GM15510 (cell line): ENCODE results near the gene NUP93.
A peak's percentile ranks its signal among the peaks of the same experiment; 100 is the strongest.

Experiments used
- POLR2A ChIP-seq: IDR thresholded peaks from 3 replicates; pipeline ENCODE4 v1.6.1; 2011; ENCODE audit warnings: borderline replicate concordance; ENCODE audit not compliant: insufficient read length; ENCODE audit errors: extremely low read depth

NUP93 gene

DNA sequence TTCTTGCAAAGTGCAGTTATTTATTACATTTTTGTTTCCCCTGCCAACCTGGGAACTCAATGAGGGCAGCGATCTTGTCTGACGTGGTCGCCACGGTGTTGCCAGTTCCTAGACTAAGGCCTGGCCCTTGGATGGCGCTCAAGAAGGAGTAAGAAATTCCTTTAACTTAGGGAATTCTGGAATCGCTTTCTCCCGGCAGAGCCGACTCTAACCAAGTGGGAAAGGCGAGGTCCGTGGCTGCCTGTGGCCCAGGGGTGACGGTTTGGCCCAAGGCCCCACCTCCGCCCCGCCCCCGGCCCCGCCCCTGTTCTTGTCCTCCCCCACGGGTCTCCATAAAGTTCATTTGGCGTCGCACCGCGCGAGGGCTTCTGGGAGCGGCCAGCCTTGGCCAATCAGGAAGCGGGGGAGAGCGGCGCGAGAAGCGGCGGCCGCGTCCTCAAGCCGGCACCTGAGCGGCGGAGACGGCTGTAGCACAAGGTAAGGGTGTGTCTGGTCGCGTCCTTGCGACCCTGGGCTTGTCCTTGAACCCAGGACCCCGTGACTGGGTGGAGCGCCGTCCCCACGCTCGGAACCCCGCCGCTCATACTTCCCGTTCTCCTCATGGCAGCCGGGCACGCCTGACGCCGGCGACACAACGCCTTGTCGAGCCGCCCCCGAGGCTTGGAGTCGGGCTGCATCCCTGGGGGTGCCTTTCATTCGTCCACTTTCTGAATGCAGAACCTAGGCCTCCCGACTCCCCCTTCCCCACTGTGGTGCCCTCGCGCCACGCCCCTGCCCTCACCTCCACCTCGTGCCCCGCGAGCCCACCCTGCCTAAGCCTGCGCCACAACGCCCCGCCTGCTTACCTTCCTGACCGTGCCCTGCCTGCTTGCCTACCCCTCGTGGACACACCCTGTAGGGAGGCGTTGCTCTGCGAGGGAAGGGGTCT is at the start of gene NUP93:
Gene NUP93 (plus strand): TSS at position 395 of the 928 bp plus-strand sequence. CDS start 18,119 bp downstream, outside the sequence.
- TF ChIP-seq POLR2A = peak; percentile 85

- TF ChIP-seq POLR2A = peak; percentile 86
Measured at GRCh38 chr16:56681939-56682702, 47.8 kb upstream of the NUP93 start, which contains the start of gene MT1X. MT1X (plus strand) TSS chr16:56682470; CDS start chr16:56682541, 71 bp downstream.

GRCh38 chr16:56682703-56683397 is 47.1 kb upstream of the NUP93 start:
- no peak for TF ChIP-seq POLR2A

- no peak for TF ChIP-seq POLR2A
Measured at GRCh38 chr16:56683424-56684172, 46.3 kb upstream of the NUP93 start.

DNA sequence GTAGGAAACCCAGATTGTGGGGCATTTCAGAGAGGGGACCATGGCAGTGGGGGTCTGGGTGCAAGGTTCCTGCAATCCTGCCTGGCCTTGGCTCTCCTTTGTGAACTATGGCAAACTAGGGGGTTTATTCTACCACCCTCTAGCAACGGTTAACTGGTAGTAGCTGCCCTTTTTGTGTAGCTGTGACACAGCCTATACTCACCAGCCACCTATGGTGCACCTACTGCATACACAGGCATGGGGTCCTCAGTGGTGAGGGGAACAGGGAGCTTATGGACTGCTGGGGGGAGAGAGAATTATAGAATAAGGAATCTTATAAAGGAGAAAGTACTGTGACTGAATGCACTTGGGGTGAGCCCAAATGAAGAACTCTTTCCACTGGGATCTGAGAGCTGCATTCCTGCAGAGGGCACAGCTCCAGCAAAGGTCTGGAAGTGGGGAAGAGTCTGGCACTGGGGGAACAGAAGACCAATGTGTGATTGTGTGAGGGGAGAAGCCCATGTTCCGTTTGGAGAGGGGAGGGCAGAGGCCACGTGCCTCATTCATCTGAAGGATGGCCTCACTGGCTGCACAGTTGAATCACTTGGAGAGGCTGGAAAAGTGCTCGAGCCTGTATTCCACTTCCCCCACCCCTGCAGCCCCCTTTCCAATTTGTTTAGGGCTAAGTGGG is 45.5 kb upstream of the NUP93 start:
- no peak for TF ChIP-seq POLR2A

DNA sequence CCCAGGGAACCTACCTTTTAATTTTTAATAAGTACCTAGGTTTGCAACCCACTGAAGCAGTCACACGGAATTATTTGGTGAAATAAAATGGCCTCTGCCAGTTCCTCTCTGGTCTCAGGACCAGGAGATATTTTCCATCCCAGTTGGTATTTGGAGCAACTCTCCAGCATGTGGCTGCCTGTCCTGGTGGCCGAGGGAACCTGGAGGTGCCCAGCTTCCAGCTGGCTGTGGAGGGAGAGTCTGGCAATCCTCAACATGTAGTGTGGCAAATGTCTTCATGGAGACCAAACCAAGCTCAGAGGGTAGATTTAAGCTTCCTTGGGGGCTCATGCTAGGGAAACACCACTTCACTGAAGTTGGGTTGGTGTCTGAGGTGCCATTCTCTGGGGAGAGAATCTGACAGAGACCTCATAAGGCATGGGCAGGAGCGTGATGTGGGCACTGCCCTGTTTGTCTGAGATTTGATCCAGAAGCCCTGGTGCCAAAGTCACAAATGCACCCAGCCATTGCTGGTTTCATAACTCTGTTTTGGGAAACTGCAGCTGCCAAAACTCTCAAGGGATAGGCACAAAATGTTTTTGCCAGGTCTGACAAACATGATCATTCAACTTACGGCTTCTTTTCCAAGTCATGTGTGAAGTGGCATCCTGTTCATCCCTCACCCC is 44.9 kb upstream of the NUP93 start:
- TF ChIP-seq POLR2A = no peak

GRCh38 chr16:56686758-56687157 is 43.2 kb upstream of the NUP93 start:
- no peak for TF ChIP-seq POLR2A

- no peak for TF ChIP-seq POLR2A
Measured at GRCh38 chr16:56688762-56689161, 41.2 kb upstream of the NUP93 start.

DNA sequence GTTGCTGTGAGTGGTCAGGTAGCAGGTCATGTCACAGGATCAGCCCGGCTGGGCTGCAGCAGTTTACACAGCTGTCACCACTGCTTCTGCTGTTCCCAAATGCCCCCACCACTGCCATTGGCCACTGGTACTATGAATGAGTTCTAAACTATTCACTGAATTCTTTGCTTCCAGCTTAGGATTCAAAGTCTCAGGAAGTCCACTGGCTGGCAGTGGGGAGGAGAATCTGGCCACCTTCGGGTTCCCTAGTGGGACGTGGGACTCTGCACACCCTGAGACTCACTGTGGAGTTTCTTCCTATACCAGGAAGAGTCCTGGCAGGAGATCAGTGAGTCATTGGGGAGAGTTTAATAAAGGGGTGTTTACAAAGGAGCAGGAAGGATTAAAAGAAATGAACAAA is 40.8 kb upstream of the NUP93 start:
- TF ChIP-seq POLR2A = no peak

DNA sequence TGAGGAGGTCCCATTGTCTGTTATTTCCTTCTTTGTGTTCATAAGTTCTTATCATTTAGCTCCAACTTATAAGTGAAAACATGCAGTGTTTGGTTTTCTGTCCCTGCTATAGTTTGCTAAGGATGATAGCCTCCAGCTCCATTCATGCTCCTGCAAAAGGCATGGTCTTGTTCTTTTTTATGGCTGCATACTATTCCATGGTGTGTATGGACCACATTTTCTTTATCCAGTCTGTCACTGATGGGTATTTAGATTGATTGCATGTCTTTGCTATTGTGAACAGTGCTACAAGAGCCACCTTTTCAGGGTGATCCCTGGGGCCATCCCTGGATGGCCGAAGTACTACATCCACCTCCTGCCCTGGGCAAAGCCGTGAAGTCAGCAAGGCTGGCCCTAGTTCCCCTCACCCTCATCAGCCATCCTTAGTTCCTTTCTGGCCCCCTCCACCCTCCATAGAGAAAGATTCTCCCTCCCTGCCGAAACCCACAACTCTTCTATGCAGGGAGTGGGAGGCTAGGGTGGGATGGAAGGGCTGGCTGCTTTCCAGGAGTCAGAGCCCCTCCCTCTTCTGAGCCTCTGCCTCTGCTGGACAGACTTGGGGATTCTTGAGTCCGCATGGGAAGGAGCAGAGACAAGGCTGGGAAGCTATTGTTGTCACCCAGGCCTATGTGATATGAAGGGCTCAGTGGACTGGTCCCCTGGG is 39.4 kb upstream of the NUP93 start:
- no peak for TF ChIP-seq POLR2A

- TF ChIP-seq POLR2A = no peak
Measured at GRCh38 chr16:56691885-56692284, 38.0 kb upstream of the NUP93 start.

DNA sequence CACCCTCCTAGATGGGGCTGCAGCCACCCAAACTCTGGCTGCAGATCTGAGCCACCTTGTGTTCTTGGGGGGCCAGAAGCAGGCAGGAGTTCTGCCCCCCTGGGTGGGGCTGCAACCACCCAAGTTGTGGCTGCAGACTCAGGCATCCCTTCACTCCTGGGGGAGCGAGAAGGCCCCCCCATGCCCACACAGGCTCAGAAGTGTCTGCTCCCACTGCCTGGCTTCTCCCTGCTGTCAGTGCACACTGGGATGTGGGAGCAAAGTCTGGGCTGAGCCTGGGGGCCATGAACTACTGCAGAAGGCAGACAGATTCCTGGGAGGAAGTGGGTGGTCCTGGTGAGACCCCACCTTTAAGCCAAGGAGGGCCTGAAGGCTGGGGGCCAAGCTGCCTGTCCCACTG is 34.7 kb upstream of the NUP93 start:
- no peak for TF ChIP-seq POLR2A
